Superior temporal gyrus (tissue), 1 donor: ENCODE results near the gene GLB1L.
"Not testable (repeated sequence)": the region's sequence is repeated elsewhere in the genome, so short reads cannot be mapped to it uniquely, and the experiment has no call there.

Source experiments
- DNase-seq: peaks from one replicate; pipeline ENCODE4 v3.0.0-alpha.2; 2016; ENCODE audit errors: extremely low spot score

GLB1L gene

GRCh38 chr2:219280651-219281050 is 35.4 kb upstream of the GLB1L start:
- DNase-seq, result no peak

DNA sequence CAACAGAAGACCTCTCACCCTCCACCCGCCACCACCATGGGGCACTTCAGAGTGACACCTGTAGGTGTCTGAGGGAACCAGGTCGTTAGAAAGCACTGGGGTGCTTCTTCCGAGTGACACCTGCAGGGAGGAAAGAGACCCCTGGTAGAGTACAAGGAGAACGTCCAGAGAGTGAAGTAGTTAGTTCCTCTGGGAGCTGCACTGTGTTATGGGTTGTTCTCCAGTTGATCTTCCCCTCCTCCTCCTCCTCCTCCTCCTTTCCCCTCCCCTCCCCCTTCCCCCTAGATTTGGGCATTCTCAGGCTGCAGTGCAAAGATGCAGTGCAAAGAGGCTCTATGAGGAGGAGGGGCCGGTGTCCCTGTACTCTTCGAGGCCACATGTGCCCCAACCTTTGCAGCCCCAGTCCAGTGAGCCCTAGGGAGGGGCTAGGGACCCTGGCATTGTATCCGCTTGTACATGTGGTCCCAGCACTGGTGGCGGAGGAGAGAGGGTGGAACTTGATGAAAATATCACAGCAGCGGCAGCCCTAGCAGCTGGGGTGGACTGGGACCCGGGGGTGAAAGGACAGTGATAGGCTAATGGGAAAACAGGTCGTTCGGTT is 34.8 kb upstream of the GLB1L start:
- peak; percentile 66 for DNase-seq

DNA sequence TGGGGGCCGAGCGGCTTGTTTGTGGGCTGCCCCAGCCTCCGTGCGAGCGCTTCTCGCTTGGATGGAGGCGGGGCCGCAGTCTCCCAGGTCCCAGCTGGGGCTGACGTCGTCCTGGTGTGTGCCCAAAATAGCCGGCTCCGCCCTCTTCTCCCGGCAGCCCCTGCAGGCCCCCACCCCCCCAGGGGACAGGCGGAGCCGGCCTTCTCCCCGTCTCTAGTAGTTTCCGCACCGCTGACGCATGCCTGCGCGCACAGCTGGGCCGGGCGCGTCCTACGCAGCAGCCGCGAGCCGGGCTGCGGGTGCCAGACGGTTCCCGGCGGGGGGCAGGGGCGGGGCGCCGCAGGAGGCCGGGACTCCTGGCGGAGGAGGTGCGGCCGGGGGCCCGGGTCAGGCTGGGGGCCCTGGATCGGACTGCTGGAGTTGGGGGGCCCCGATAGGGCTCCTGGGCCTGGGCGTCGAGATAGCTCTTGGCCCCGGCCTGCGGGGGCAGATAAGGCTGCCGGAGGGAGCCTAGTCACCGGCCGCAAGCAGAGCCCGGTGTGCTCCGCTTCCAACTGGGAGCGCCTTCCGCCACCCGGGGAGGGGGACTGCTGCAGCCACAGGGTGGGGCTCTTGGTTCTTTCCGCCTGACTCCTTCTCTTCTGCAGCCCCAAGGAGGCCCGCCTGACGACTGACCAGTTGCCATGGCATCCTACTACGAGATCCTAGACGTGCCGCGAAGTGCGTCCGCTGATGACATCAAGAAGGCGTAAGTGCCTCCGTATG is 34.1 kb upstream of the GLB1L start, which contains the start of gene DNAJB2:
Gene DNAJB2 (plus strand): TSS at position 216 of the 765 bp plus-strand sequence. CDS start 468 bp downstream, at position 684.
- peak; percentile 98 for DNase-seq

- DNase-seq, result no peak
Observed at GRCh38 chr2:219278655-219279150, 33.5 kb upstream of the GLB1L start.

DNA sequence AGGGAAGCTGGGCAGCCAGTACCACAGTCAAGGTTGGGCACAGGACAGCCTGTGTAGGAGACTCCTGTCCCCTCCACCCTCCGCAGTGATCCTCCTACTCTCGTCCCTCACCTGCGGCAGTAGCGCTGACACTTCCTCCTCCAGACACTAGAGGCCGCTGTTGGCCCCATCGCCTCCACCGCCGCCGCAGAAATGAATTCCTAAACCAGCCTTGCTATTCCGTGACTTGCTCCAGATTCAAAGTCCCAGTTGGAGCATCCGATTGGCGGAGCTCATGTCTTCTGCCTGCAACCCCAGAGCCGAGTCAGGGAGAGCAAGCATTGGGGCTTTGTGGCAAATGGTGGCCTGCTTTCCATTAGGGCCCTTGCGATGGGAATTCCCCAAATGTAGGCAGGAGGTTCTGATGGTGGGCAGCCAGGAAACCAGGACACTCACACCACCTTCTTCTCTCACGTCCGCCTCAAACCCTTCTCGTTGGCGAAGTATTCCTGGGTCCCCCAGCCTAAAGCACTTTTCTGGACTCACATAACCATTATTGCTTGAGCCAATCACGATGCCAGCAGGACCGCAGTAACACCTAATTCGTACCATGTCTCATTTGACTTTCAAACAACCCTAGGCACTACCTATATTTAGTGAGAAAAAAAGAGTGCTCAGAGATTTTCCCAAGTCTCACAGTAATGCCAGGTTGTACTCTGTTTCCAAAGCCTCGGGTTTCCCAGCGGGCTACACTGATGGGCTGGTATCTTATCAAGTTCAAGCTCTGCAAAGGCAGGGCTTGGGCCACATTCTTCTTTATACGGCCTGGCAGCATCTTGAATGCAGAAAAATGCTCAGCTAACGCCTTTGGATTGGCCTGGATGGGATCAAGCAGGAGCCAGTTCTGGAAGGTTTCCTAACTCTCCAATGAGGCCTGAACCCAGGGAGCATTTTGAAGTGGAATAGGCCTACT is 32.7 kb upstream of the GLB1L start:
- DNase-seq, result peak; percentile 96

DNA sequence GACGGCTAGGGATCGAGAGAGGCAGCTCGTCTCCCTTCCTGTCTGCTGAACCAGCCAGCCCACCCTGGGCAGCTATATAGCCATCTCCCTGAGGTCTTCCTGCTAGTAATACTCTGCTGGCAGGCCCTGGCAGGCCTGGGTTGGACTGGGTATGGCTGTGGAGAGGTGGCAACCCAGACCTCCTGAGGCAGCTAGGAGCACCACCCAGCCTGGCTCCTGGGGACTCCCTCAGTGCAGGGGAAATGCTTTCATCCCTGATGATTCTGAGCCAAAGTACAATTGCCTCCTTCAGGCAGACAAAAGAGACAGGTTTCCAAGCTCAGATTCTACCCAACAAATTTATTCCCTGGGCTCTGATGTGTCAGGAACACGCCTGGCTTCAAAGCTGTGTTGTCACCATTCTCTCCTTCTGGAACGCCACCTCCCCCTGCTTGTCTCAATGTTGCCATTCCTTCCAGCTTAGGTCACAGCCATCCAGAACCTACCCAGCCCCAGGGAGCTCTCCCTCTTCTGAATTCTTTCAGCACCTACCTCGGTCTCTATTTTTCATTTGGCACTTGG is 29.2 kb upstream of the GLB1L start:
- no peak for DNase-seq

DNA sequence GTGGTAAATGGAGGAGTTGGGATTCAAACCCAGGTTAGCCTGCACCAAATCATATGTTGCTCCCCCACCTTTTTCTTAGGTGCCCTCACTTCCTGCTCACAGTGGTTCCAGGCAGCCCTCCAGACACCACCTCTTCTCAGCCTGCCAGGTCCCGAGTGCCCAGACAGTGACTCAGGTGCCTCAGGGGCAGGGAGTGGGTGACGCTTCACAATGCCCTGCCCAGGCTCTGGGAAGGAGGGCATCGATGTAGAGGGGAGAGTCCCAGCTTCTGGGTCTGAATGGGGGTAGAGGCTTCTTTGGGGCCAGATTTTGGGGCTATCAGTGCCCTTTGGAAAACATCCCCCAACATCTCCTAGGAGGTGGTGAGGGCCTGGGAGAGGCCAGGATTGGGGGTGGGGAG is 28.7 kb upstream of the GLB1L start:
- no peak for DNase-seq

DNA sequence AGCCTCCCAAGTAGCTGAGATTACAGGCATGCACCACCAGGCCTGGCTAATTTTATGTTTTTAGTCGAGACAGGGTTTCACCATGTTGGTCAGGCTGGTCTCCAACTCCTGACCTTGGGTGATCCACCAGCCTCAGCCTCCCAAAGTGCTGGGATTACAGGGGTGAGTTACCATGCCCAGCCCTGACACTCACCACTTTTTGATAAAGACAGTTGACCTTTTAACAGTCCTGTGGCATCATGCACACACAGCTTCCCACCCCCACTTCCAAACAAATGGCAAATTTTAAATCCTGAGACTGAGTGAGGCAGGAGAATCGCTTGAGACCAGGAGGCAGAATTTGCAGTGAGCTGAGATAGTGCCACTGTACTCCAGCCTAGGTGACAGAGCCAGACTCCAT is 27.8 kb upstream of the GLB1L start:
- DNase-seq, result no peak

DNA sequence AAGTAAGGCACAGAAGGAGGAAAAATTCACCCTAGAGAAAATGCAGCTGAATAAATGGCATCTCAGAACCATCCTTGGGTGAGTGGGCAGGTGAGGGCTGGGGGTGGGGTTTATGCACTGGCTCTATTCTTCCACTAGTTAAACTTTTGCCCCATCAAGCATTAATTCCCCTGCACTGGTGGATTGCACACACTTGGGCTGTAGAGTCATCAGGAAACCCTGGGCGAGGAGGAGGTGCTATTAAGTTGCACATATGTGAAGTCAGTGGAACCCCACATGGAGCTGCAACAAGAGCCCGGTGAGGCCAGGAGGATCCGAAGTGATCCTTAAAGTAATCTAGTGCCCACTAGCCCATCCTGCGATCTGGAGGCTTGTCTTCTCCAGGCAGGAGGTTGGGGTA is 27.1 kb upstream of the GLB1L start:
- no peak for DNase-seq

- DNase-seq, result no peak
Observed at GRCh38 chr2:219271021-219271420, 25.8 kb upstream of the GLB1L start.

GRCh38 chr2:219270055-219270372 is 24.8 kb upstream of the GLB1L start:
- no peak for DNase-seq

DNA sequence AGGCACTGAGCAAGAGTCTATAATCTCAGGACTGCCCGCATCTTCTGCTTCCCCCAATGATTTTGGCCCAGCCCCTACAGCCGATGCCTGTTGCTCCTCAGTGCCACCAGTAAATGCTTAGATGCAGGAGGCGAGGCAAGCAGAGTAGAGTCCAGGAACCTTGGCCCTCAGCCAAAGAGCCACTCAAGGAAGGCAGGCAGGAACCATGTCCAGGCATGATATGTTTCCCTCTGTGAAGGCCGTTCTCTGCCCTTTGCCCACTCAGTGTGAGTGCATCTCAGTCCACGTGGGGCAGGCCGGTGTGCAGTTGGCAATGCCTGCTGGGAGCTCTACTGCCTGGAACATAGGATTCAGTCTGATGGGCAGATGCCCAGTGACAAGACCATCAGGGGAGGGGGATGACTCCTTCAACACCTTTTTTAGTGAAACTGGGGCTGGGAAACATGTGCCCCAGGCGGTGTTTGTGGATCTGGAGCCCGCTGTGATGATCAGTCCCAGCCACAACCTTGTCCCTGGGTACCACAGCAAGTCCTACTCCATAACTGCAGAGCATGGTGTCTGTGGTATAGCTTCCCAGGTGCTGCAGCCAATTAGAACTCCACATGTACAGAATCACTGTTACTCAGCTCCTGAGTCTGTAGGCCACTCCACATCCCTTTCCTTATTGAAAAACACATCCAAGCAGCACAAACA is 24.3 kb upstream of the GLB1L start:
- no peak for DNase-seq

- DNase-seq, result no peak
Observed at GRCh38 chr2:219268294-219268693, 23.1 kb upstream of the GLB1L start.

- DNase-seq, result no peak
Observed at GRCh38 chr2:219266886-219267285, 21.6 kb upstream of the GLB1L start.

DNA sequence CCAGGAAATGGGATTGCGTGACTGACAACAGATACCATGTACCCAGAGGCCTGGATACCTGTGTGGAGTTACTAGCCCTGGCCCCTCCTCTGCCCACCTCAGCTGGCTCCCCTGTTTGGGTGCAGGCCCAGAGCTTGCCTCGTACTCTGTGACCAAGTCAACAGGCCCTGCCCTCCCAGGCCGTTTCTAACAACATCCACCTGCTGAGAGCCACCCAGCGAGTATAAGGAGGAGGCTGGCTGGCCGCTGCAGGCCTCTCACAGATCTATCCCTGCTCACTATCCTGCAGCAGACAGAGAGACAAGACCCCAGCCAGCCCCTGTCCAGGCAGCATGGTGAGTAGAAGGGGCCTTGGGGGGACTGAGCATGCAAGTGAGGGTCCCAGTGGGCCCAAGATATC is 21.0 kb upstream of the GLB1L start:
- DNase-seq, result no peak

GRCh38 chr2:219261024-219261855 is 16.0 kb upstream of the GLB1L start:
- peak; percentile 33 for DNase-seq

DNA sequence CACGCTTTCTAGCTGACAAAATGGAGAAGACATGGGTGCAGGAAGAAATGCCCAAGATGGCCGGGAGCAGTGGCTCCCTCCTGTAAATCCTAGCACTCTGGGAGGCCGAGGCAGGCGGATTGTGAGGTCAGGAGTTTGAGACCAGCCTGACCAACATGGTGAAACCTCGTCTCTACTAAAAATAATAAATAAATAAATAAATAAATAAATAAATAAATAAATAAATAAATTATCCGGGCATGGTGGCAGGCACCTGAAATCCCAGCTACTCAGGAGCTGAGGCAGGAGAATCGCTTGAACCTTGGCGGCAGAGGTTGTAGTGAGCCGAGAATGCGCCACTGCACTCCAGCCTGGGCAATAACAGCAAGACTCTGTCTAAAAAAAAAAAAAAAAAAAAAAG is 13.7 kb upstream of the GLB1L start:
- not testable (repeated sequence) for DNase-seq

DNA sequence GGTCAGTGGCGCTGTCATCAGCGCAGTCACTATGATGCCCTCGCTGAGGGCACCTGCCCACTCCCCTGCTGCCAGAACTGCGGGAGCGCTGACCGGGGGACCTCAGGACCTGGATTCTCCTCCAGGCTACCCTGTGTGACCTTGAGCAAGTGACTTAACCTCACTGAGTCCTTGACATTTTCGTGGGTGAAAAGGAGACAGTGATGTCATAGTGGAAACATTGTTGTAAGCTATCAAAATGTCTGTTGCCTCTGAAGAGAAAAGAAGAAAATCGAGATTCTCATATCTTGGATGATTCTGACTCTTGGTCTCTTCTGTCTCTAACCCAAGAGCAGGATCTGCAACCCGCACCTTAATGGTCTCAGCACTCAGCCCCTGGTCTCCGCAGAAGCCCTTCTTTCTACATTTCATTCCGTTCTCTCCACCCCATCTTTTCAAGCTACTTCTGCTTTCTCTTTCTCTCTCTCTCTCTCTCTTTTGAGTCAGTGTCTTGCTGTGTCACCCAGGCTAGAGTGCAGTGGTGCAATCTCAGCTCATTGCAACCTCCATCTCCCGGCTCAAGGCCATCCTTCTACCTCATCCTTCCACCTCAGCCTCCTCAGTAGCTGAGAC is 9.5 kb upstream of the GLB1L start:
- DNase-seq, result peak; percentile 18

DNA sequence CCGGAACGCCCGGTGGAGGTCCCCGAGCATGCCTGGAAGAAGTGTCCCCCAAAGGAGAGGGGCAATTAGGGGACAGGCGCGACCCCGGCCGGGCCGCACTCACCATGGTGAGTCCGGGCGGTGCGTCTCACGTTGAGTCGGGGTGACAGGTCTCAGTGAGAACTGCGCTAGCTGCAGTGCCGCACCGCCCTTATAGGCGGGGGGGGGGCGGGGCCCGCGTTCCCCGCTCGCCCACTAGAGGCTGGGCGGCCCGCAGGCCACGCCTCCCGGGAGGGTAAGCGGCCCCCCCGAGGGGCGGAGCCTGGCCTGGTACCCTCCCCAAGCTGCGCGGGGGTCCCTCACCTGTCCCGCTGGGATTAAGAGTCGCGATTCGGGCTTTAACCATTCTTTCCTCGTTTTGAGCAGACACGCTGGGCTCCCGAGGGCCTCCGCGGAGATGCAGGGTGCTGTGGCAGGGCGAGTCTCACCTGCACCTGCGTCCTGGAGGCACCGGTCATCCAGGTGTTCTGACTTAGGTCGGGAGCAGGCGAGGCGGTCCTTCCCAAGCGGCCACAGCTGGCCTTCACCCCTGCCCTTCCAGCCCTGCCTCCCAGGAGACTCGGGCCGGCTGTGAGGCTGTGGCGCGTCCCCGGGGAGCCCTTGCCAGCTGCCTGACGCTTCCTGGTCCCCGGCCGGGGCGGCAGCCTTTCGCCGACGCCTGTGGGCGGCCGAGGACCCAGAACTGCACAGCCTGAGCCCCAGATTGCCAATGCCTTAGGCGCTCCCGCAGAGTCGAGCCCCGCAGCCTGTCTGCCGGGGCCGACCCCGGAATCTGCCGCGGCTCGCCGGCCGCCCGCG is 8.7 kb upstream of the GLB1L start, which contains the start of gene TUBA4A:
Gene TUBA4A (minus strand): TSS at position 166 of the 837 bp plus-strand sequence. CDS start 60 bp downstream, at position 106.
- peak; percentile 82 for DNase-seq
